ENCODE data around the gene DPYD. TPM values are rescaled to one million over a fixed set of nuclear protein-coding genes. Genes with fewer than 3 reads are reported as not detected.

Gene DPYD
- total RNA-seq, 1 experiment from 2014 or later: 0.46 TPM

- 0 out of 2 replicates have a peak, but pooled peaks cover 2% of the 10 kb centered on the region for H3K4me1 Mint-ChIP-seq
- no peak overlapping the region for H3K4me3 Mint-ChIP-seq
- ChIA-PET POLR2A (no interaction called here), CTCF (no interaction called here)
- no peak for TF ChIP-seq E2F5 (CRISPR knock-in tag; IDR thresholded peaks at IDR 0.05)
- no peak for TF ChIP-seq TEAD1 (CRISPR knock-in tag; IDR thresholded peaks at IDR 0.05)
- TF ChIP-seq, protein P1, sequence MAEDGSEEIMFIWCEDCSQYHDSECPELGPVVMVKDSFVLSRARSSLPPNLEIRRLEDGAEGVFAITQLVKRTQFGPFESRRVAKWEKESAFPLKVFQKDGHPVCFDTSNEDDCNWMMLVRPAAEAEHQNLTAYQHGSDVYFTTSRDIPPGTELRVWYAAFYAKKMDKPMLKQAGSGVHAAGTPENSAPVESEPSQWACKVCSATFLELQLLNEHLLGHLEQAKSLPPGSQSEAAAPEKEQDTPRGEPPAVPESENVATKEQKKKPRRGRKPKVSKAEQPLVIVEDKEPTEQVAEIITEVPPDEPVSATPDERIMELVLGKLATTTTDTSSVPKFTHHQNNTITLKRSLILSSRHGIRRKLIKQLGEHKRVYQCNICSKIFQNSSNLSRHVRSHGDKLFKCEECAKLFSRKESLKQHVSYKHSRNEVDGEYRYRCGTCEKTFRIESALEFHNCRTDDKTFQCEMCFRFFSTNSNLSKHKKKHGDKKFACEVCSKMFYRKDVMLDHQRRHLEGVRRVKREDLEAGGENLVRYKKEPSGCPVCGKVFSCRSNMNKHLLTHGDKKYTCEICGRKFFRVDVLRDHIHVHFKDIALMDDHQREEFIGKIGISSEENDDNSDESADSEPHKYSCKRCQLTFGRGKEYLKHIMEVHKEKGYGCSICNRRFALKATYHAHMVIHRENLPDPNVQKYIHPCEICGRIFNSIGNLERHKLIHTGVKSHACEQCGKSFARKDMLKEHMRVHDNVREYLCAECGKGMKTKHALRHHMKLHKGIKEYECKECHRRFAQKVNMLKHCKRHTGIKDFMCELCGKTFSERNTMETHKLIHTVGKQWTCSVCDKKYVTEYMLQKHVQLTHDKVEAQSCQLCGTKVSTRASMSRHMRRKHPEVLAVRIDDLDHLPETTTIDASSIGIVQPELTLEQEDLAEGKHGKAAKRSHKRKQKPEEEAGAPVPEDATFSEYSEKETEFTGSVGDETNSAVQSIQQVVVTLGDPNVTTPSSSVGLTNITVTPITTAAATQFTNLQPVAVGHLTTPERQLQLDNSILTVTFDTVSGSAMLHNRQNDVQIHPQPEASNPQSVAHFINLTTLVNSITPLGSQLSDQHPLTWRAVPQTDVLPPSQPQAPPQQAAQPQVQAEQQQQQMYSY (CRISPR knock-in tag; IDR thresholded peaks at IDR 0.05): no peak
- no peak for TF ChIP-seq NFE2L1 (CRISPR knock-in tag; IDR thresholded peaks at IDR 0.05)
- TF ChIP-seq FOXJ3 (CRISPR knock-in tag; IDR thresholded peaks at IDR 0.05; ENCODE audit: borderline replicate concordance): no peak
- no peak for TF ChIP-seq KAT7 (CRISPR knock-in tag; IDR thresholded peaks at IDR 0.05; ENCODE audit: borderline replicate concordance)
- TF ChIP-seq SP1 (CRISPR knock-in tag; conservative IDR thresholded peaks at IDR 0.05): no peak
- ATAC-seq (no peak), DNase-seq (ENCODE audit: low spot score) (no peak)
- no peak overlapping the region for H3K27ac Mint-ChIP-seq
- no peaks in the 10 kb centered on the region for H3K9me3 Mint-ChIP-seq
- H3K36me3 Mint-ChIP-seq: no peaks in the 10 kb centered on the region
- H3K27me3 Mint-ChIP-seq (ENCODE audit: low read depth): peaks cover 6% of the 10 kb centered on the region
Measured at GRCh38 chr1:97913506-97914139, 7.2 kb downstream of the DPYD start.

DNA sequence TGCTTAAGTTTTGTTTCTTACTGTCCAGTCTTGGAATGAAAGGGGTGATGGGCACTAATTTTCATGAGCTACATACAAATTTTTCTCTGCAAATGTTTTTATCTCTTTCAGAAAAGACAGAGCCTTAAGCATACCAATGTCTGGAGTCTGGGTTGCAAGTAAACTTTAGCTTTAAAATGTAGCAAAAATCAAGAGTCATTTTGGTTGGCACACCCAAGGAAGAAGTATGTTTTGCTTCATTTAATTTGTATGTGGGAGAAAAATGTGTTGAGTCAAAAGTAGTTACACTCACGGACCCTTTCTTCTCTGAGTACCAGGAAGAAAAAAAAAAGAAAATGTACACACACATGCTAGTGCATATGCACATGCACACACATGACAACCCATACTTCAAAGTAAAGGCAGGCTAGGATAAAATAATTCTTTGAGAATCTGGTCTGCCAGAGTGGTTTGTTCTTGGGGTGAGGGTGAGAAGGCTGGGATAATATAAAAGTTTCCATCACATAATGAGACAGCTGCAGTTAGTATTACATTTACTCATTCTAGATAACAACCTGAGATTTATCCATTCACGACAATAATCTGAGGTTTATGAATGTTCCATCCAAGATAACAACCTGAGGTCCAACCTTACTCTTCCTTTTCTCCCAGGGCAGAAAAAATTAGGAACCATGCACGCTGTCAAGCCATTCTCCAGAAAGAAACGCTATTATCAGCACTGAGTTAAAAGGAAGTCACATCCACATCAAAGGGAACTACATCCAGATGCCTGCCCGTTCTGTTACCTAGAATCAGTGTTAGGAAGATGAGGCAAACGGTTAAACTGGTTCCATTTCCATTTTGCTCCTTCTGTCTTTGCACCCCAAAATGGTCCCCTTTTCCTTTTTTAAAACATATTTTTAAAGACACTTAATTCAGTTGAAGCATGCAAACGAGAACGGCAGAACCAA, 9.3 kb downstream of the DPYD start:
- ChIA-PET POLR2A (no interaction called here), CTCF (no interaction called here)
- Mint-ChIP-seq H3K36me3 (no peaks in the 10 kb centered on the region), H3K4me1 (peaks cover 5% of the 10 kb centered on the region; the same call in 1 of the 2 replicates), H3K9me3 (no peaks in the 10 kb centered on the region), H3K27ac (no peak overlapping the region), H3K4me3 (no peak overlapping the region), H3K27me3 (ENCODE audit: low read depth) (no peaks in the 10 kb centered on the region; the same call in 1 of the 2 replicates)
- DNase-seq (ENCODE audit: low spot score) (no peak), ATAC-seq (no peak)
- no peak for TF ChIP-seq KAT7 (CRISPR knock-in tag; IDR thresholded peaks at IDR 0.05; ENCODE audit: borderline replicate concordance)
- TF ChIP-seq GABPB1 (CRISPR knock-in tag; IDR thresholded peaks at IDR 0.05): no peak
- TF ChIP-seq ZNF396 (CRISPR knock-in tag; IDR thresholded peaks at IDR 0.05; ENCODE audit: borderline replicate concordance): no peak
- no peak for TF ChIP-seq SOX15 (CRISPR knock-in tag; IDR thresholded peaks at IDR 0.05)
- TF ChIP-seq USF1 (CRISPR knock-in tag; IDR thresholded peaks at IDR 0.05): no peak
- TF ChIP-seq JUN (CRISPR knock-in tag; IDR thresholded peaks at IDR 0.05): no peak
- TF ChIP-seq PRRX2 (CRISPR knock-in tag; IDR thresholded peaks at IDR 0.05): no peak
- TF ChIP-seq ZNF416 (CRISPR knock-in tag; IDR thresholded peaks at IDR 0.05): no peak
- no peak for TF ChIP-seq ZNF263 (CRISPR knock-in tag; IDR thresholded peaks at IDR 0.05; ENCODE audit: low read depth)
- no peak for TF ChIP-seq CBFB (CRISPR knock-in tag; IDR thresholded peaks at IDR 0.05; ENCODE audit: low read depth)
- TF ChIP-seq CDX4 (CRISPR knock-in tag; IDR thresholded peaks at IDR 0.05; ENCODE audit: borderline replicate concordance): no peak
- TF ChIP-seq RELA (CRISPR knock-in tag; IDR thresholded peaks at IDR 0.05; ENCODE audit: borderline replicate concordance): no peak
- no peak for TF ChIP-seq GRHL2 (CRISPR knock-in tag; IDR thresholded peaks at IDR 0.05; ENCODE audit: insufficient replicate concordance, severe bottlenecking)
- no peak for TF ChIP-seq ZNF317 (CRISPR knock-in tag; IDR thresholded peaks at IDR 0.05; ENCODE audit: borderline replicate concordance, low read depth)
- no peak for TF ChIP-seq CTCF (IDR thresholded peaks at IDR 0.05)
- no peak for TF ChIP-seq CREM (CRISPR knock-in tag; IDR thresholded peaks at IDR 0.05)

Measured in WTC11 (cell line).